ENCODE data around the gene CGB2. TPM values are rescaled to one million over a fixed set of nuclear protein-coding genes. Genes with fewer than 3 reads are reported as not detected.

Gene CGB2
- total and polyA plus RNA-seq, 2 donors (not counting 1 experiment from before 2014, with no cell fraction given), result not detected

GRCh38 chr19:49004964-49005614, 26.6 kb upstream of the CGB2 start:
- Histone ChIP-seq H3K36me3 (replicated peaks in 1 of 2; ENCODE audit: control extremely low read depth in 1 of 2, control insufficient read depth in 1 of 2, extremely low read depth in 1 of 2, insufficient read depth in 2 of 2, low read length in 1 of 2) (peaks cover 0 to 45% of the 10 kb centered on the region in 2 experiments), H3K9me3 (ENCODE audit: control extremely low read depth in 1 of 3, control insufficient read depth in 2 of 3, insufficient read depth in 1 of 3, low read length in 2 of 3) (no peaks in the 10 kb centered on the region), H3K9ac (ENCODE audit: low read length) (no peak overlapping the region), H3K27me3 (replicated peaks in 1 of 4; ENCODE audit: control extremely low read depth in 1 of 4, control insufficient read depth in 3 of 4, insufficient read depth in 4 of 4, low read length in 3 of 4) (no peaks in the 10 kb centered on the region), H2AFZ (ENCODE audit: insufficient read depth, low read depth, low read length, poor library complexity, severe bottlenecking) (no peak overlapping the region), H3K4me2 (replicated peaks; ENCODE audit: low read depth, low read length, poor library complexity, severe bottlenecking) (no peak overlapping the region), H3K27ac (ENCODE audit: low read length in 2 of 2) (no peak overlapping the region), H3K4me1 (ENCODE audit: control insufficient read depth in 2 of 2, insufficient read depth in 2 of 2, low read length in 2 of 2) (no peaks in the 10 kb centered on the region), H3K4me3 (ENCODE audit: control extremely low read depth in 1 of 5, extremely low read depth in 1 of 5, insufficient read depth in 1 of 5, low read depth in 2 of 5, low read length in 4 of 5) (no peak overlapping the region), H4K20me1 (ENCODE audit: control insufficient read depth, insufficient read depth, low read length, poor library complexity, severe bottlenecking) (no peaks in the 10 kb centered on the region), H3K79me2 (ENCODE audit: control insufficient read depth, insufficient read depth, low read length) (peaks cover 4% of the 10 kb centered on the region)
- TF ChIP-seq EZH2 (IDR thresholded peaks at IDR 0.05; ENCODE audit: borderline replicate concordance, insufficient read depth, low read depth, low read length, poor library complexity, severe bottlenecking) (no peak), CTCF (IDR thresholded peaks at IDR 0.05) (no peak)
- intact Hi-C loops (cut with micrococcal nuclease), result no loop called here
- DNase-seq (no peak), ATAC-seq (ENCODE audit: low read depth) (no peak)
- 96% methylated on average over 6 of the region's 7 CpGs for WGBS (ENCODE audit: insufficient coverage)
- H3K27me3 Mint-ChIP-seq, result no peaks in the 10 kb centered on the region
- H3K4me3 Mint-ChIP-seq, result no peak overlapping the region
- ChIA-PET POLR2A (interaction anchor here (0.7 kb wide), 1 partner anchor 54 kb away, joined by 3 read pairs; no protein-coding TSS in a partner anchor), CTCF (no interaction called here)
- H3K27ac Mint-ChIP-seq, result no peak overlapping the region
- no peaks in the 10 kb centered on the region for H3K4me1 Mint-ChIP-seq
- no peaks in the 10 kb centered on the region for H3K9me3 Mint-ChIP-seq (ENCODE audit: insufficient read depth)

GRCh38 chr19:49006905-49007304, 24.8 kb upstream of the CGB2 start:
- Mint-ChIP-seq H3K27me3 (no peaks in the 10 kb centered on the region), H3K27ac (no peak overlapping the region), H3K4me1 (no peaks in the 10 kb centered on the region), H3K9me3 (ENCODE audit: insufficient read depth) (no peaks in the 10 kb centered on the region), H3K4me3 (no peak overlapping the region)
- ChIA-PET POLR2A (no interaction called here), CTCF (interaction anchor here (0.7 kb wide), 1 partner anchor 11 kb away, joined by 3 read pairs; no protein-coding TSS in a partner anchor)
- no peak overlapping the region for H2AFZ ChIP-seq (ENCODE audit: insufficient read depth, low read depth, low read length, poor library complexity, severe bottlenecking)
- no peaks in the 10 kb centered on the region for H3K79me2 ChIP-seq (ENCODE audit: control insufficient read depth, insufficient read depth, low read length)
- H3K27ac ChIP-seq (ENCODE audit: low read length in 2 of 2), result no peak overlapping the region
- no peak overlapping the region for H3K4me3 ChIP-seq (ENCODE audit: control extremely low read depth in 1 of 5, extremely low read depth in 1 of 5, insufficient read depth in 1 of 5, low read depth in 2 of 5, low read length in 4 of 5)
- no peak for ATAC-seq (ENCODE audit: low read depth)
- no peak overlapping the region for H3K9ac ChIP-seq (ENCODE audit: low read length)
- H3K27me3 ChIP-seq (replicated peaks in 1 of 4; ENCODE audit: control extremely low read depth in 1 of 4, control insufficient read depth in 3 of 4, insufficient read depth in 4 of 4, low read length in 3 of 4), result no peaks in the 10 kb centered on the region
- H3K36me3 ChIP-seq (replicated peaks in 1 of 2; ENCODE audit: control extremely low read depth in 1 of 2, control insufficient read depth in 1 of 2, extremely low read depth in 1 of 2, insufficient read depth in 2 of 2, low read length in 1 of 2), result peaks cover 0 to 60% of the 10 kb centered on the region in 2 experiments
- no peaks in the 10 kb centered on the region for H3K9me3 ChIP-seq (ENCODE audit: control extremely low read depth in 1 of 3, control insufficient read depth in 2 of 3, insufficient read depth in 1 of 3, low read length in 2 of 3)
- TF ChIP-seq EZH2 (IDR thresholded peaks at IDR 0.05; ENCODE audit: borderline replicate concordance, insufficient read depth, low read depth, low read length, poor library complexity, severe bottlenecking), result no peak
- no peak for TF ChIP-seq CTCF (IDR thresholded peaks at IDR 0.05)
- no peaks in the 10 kb centered on the region for H4K20me1 ChIP-seq (ENCODE audit: control insufficient read depth, insufficient read depth, low read length, poor library complexity, severe bottlenecking)
- DNase-seq, result no peak
- no peak overlapping the region for H3K4me2 ChIP-seq (replicated peaks; ENCODE audit: low read depth, low read length, poor library complexity, severe bottlenecking)
- intact Hi-C loops (cut with micrococcal nuclease), result no loop called here
- 98% methylated on average over 20 of the region's 22 CpGs for WGBS (ENCODE audit: insufficient coverage)
- H3K4me1 ChIP-seq (ENCODE audit: control insufficient read depth in 2 of 2, insufficient read depth in 2 of 2, low read length in 2 of 2), result no peaks in the 10 kb centered on the region

All from B cell (primary cell).